SKM-1 treated with dmso at 0.1 percent for 144 hours (cell line): ENCODE results near the gene APBB1IP.
"Not testable (repeated sequence)": the region's sequence is repeated elsewhere in the genome, so short reads cannot be mapped to it uniquely, and the experiment has no call there.

Experiments used
- DNase-seq: peaks from one replicate; lab custom pipeline; 2025; ENCODE audit not compliant: unreplicated experiment; lab: John Stamatoyannopoulos, UW

APBB1IP gene

DNA sequence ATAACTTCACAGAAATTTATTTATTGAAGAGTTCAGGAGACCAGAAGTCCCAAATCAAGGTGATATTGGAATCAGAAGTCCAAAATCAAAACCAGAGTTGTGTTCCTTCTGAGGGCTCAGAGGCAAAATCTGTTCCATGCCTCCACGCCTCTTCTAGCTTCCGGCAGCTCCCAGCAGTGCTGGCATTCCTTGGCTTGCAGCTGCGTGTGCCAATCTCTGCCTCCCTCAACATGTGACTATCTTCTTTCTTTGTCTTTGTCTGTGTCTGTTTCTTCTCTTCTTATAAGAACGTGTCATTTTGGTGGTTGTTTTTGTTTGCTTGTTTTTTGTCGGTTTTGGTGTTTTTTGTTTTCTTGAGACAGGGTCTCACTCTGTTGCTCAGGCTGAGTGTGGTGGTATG, 116.1 kb downstream of the APBB1IP start:
- DNase-seq = no peak

GRCh38 chr10:26555719-26556368, 117.7 kb downstream of the APBB1IP start:
- DNase-seq = peak; percentile 38

DNA sequence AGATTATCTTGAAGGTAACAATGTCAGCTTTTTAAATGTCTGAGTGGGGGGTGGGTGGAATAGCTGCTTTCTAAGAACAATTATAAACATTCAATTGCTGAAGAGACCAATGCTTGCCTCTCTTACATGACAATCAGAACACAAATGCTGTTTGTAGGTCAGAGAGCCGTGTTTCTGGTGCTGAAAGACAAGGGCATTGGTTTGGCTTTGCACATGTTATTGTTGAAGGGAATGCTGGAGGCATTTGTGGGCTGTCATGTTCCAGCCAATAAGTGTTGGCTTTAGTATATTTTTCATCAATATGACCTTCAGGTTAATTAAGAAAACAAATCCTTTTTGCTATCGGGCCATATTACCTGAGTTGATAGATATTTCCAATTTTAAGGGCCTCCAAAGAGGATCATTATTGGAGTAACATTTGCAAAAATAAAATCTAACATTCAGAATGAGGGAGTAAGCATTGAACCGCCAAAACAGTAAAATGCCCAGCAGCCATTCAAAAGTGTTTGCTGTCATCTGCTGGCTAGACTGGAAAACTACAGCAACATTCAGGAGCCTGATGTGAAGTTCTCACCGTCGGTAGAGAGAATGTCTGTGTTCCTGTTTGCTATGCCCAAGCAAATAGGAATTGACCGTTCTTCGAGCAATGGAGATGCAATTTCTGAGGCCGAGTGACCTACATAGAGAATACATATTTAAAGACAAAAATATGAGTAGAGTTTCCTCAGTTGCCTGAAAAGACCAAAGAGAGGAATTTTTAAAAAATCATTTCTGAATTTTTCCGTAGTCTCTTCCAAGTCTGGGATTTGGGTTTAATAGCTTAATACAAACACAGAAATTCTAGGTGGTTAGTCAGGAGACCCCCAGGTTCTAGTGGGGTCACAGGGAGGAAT, 118.9 kb downstream of the APBB1IP start:
- peak; percentile 29 for DNase-seq

- DNase-seq = no peak
Observed at GRCh38 chr10:26557641-26558014, 119.5 kb downstream of the APBB1IP start.

GRCh38 chr10:26566525-26567350, 128.6 kb downstream of the APBB1IP start:
- no peak for DNase-seq

- no peak for DNase-seq
Observed at GRCh38 chr10:26567351-26567721, 129.2 kb downstream of the APBB1IP start.

DNA sequence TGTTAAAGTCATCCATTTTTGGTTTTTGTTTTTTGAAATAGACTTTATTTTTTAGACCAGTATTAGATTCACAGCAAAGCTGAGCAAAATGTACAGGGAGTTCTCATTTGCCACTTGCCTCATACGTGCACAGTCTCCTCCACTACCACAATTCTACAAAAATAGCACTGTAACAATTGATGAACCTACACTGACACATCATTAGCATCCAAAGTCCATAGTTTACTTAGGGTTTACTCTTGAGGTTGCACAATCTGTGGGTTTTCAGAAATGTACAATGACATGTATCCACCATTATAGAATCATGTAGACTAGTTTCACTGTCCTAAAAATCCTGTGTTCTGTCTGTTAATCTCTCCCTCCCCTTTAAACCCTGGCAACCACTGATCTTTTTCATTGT, 133.5 kb downstream of the APBB1IP start:
- DNase-seq = no peak

DNA sequence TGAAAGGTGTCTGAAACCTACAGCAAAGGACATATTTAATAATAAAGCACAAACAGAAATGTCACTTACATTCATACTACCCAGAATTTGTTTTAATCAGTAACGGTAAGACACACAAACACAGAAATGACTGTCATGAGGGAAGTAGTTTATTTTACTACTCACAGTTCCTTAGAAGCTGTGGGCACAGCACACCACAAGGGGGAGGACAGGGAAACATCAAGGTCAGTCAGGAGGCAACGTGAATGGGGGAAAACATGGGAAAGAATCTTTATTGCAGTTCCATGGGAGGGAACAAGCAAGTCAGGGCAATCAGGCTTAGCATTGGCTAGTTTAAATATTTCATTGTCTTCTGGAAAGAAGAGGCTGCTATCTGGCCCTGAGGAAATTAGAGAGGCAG, 135.5 kb downstream of the APBB1IP start:
- DNase-seq = no peak

DNA sequence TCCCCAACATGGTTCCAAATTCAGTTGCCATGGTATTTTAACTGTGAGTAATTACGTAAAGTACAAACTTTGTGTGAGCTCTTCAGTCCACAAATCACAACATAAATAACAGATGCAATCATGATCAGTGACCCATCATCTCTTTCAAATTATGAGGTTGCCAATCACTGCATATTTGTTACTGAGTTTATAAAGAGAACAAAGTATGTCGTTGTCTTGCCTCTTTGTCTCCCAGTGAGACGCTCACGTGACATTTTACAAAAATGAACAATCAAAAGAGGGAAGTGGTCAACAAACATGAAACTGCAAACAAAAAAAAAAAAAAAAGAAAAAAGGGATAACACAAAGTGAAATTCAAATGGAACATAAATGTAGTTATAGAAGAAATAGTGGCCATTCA, 136.6 kb downstream of the APBB1IP start:
- DNase-seq = no peak

DNA sequence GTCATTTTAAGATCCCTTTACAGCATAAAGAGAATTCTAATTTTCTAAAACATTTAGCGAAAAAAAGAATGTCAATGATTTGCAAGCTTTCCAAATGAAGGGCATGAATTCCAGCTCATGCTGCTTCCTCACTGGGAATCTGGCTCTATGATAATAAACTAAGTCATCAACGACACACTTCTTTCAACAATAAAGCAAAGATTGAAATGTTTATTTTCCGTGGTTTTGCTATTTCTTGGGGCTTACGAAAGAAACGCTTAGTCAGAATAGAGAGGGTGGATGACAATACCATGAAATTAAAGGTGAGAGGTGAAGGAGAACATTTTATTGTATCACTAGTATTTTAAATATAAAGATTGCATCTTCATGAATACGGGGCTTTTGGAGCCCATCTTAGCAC, 140.2 kb downstream of the APBB1IP start:
- not testable (repeated sequence) for DNase-seq

GRCh38 chr10:26579256-26580063, 141.3 kb downstream of the APBB1IP start:
- DNase-seq = no peak

GRCh38 chr10:26586211-26586610, 148.1 kb downstream of the APBB1IP start:
- DNase-seq = no peak

DNA sequence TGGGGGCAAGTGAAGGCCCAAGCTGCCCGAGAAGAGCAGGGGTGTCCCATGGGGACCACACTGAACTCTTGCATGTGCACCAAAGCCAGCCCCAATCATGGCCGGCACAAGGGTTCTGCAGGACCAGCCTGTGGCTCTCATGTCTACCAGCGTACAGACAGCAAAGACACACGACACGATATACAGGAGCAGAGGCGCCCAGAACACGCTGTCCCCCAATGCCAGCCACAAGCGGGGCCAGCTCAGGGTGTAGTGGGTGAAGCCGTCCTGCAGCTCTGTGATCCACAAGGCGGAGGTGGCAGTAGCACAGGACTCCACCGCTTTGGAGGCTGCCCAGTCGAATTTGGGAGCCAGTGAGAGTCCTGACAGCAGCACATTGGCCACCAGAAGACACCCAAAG, 150.5 kb downstream of the APBB1IP start:
- DNase-seq = no peak

- DNase-seq = not testable (repeated sequence)
Observed at GRCh38 chr10:26589813-26590212, 151.7 kb downstream of the APBB1IP start.

- DNase-seq = no peak
Observed at GRCh38 chr10:26593896-26594295, 155.8 kb downstream of the APBB1IP start.

DNA sequence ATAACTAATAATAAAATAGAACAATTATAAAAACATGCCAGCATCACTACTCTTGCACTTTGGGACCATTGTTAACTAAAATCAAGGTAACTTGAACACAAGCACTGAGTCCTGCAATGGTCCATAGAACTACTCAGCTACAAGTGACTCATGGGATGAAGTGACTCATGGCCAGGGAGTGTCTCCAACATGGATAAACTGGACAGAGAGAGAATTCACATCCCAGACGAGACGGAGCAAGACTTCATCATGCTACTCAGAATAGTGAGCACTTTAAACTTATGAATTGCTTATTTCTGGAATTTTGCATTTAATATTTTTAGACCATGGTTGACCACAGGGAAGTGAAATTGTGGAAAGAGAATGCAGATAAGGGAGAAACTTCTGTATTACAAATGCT, 165.1 kb downstream of the APBB1IP start:
- DNase-seq = not testable (repeated sequence)

GRCh38 chr10:26604320-26605093, 166.4 kb downstream of the APBB1IP start:
- not testable (repeated sequence) for DNase-seq

GRCh38 chr10:26606389-26606877, 168.3 kb downstream of the APBB1IP start:
- DNase-seq = not testable (repeated sequence)

DNA sequence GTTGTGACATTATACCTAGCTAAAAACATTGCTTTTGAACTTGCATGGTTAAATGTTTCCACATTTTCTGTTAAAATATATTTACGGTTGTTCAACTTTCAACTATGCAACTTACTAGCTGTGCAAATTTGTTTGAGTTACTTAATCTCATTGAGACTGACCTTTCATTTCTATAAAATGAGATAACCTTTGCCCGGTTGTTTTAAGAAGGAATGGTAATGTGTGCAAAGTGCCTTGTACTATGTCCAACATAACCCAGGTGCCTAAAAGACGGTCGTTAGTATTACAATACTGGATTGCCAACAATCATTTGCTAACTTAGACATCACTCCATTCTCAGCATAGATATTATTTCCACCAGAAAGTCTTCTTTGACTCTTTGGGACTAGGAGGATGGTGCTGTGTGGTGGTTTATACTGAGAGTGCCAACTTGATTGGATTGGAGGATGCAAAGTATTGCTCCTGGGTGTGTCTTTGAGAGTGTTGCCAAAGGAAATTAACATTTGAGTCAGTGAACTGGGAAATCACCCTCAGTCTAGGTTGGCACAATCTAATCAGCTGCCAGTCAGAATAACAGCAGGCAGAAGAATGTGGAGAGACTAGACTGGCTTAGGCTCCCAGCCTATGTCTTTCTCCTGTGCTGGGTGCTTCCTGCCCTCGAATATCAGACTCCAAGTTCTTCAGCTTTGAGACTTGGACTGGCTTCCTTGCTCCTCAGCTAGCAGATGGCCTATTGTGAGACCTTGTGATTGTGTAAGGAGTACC, 174.2 kb downstream of the APBB1IP start:
- no peak for DNase-seq
